ENCODE measurements around the gene ANKDD1B. TPM values are rescaled to one million over a fixed set of nuclear protein-coding genes. Genes with fewer than 3 reads are reported as not detected.

Gene ANKDD1B
- total RNA-seq, 1 donor from 2014 or later: not detected

- Histone ChIP-seq H3K27ac (no peak overlapping the region), H3K36me3 (peaks cover 0 to 7% of the 10 kb centered on the region in 2 donors), H3K27me3 (no peaks in the 10 kb centered on the region), H3K9me3 (no peaks in the 10 kb centered on the region), H3K4me3 (peak overlapping the region in 1 of 2 donors; percentile 18), H3K4me1 (no peaks in the 10 kb centered on the region)
- no peak for DNase-seq (ENCODE audit: low spot score in 2 of 2)
- intact Hi-C loops (cut with DNase I): no loop called here
- no peak for TF ChIP-seq CTCF (IDR thresholded peaks at IDR 0.05)
Measured at GRCh38 chr5:75668977-75669689, 57.9 kb downstream of the ANKDD1B start.

- DNase-seq (ENCODE audit: low spot score in 2 of 2): no peak
- intact Hi-C loops (cut with DNase I): no loop called here
- H3K36me3 ChIP-seq: peaks cover 0 to 10% of the 10 kb centered on the region in 2 donors
- no peaks in the 10 kb centered on the region for H3K27me3 ChIP-seq
- no peak overlapping the region for H3K4me3 ChIP-seq
- no peaks in the 10 kb centered on the region for H3K4me1 ChIP-seq
- no peak for TF ChIP-seq CTCF (IDR thresholded peaks at IDR 0.05)
- H3K9me3 ChIP-seq: no peaks in the 10 kb centered on the region
- no peak overlapping the region for H3K27ac ChIP-seq
Measured at GRCh38 chr5:75670577-75670976, 59.3 kb downstream of the ANKDD1B start.

- no peak for DNase-seq (ENCODE audit: low spot score in 2 of 2)
- no peak overlapping the region for H3K4me3 ChIP-seq
- H3K9me3 ChIP-seq: no peaks in the 10 kb centered on the region
- no peak for TF ChIP-seq CTCF (IDR thresholded peaks at IDR 0.05)
- H3K27me3 ChIP-seq: no peaks in the 10 kb centered on the region
- H3K4me1 ChIP-seq: no peaks in the 10 kb centered on the region
- peaks cover 0 to 10% of the 10 kb centered on the region in 2 donors for H3K36me3 ChIP-seq
- intact Hi-C loops (cut with DNase I): no loop called here
- no peak overlapping the region for H3K27ac ChIP-seq
Measured at GRCh38 chr5:75671506-75671905, 60.3 kb downstream of the ANKDD1B start.

- no peak overlapping the region for H3K27ac ChIP-seq
- H3K36me3 ChIP-seq: peaks cover 0 to 10% of the 10 kb centered on the region in 2 donors
- no peaks in the 10 kb centered on the region for H3K27me3 ChIP-seq
- no peaks in the 10 kb centered on the region for H3K4me1 ChIP-seq
- TF ChIP-seq CTCF (IDR thresholded peaks at IDR 0.05): no peak
- no peak for DNase-seq (ENCODE audit: low spot score in 2 of 2)
- no peak overlapping the region for H3K4me3 ChIP-seq
- intact Hi-C loops (cut with DNase I): no loop called here
- no peaks in the 10 kb centered on the region for H3K9me3 ChIP-seq
Measured at GRCh38 chr5:75672616-75673015, 61.4 kb downstream of the ANKDD1B start.

GRCh38 chr5:75675783-75676182, 64.5 kb downstream of the ANKDD1B start:
- Histone ChIP-seq H3K36me3 (peaks cover 0 to 10% of the 10 kb centered on the region in 2 donors), H3K27ac (no peak overlapping the region), H3K4me1 (no peaks in the 10 kb centered on the region), H3K27me3 (no peaks in the 10 kb centered on the region), H3K9me3 (no peaks in the 10 kb centered on the region), H3K4me3 (no peak overlapping the region)
- no peak for TF ChIP-seq CTCF (IDR thresholded peaks at IDR 0.05)
- DNase-seq (ENCODE audit: low spot score in 2 of 2): no peak
- intact Hi-C loops (cut with DNase I): no loop called here
